ENCODE measurements around the gene RHOF.

The RHOF gene

GRCh38 chr12:121817648-121818043, 24.2 kb upstream of the RHOF start:
- DNase-seq, result no peak

GRCh38 chr12:121816925-121817647, 23.6 kb upstream of the RHOF start:
- DNase-seq, result no peak

- peak; percentile 12 for DNase-seq
Measured at GRCh38 chr12:121815263-121815662, 21.8 kb upstream of the RHOF start.

- no peak for DNase-seq
Measured at GRCh38 chr12:121814429-121815119, 21.1 kb upstream of the RHOF start.

- no peak for DNase-seq
Measured at GRCh38 chr12:121813951-121814350, 20.5 kb upstream of the RHOF start.

- peak; percentile 7 for DNase-seq
Measured at GRCh38 chr12:121812921-121813896, 19.7 kb upstream of the RHOF start.

GRCh38 chr12:121812320-121812871, 18.9 kb upstream of the RHOF start:
- DNase-seq, result peak; percentile 74

- peak; percentile 76 for DNase-seq
Measured at GRCh38 chr12:121811434-121812319, 18.2 kb upstream of the RHOF start.

- DNase-seq, result peak; percentile 3
Measured at GRCh38 chr12:121810833-121811433, 17.4 kb upstream of the RHOF start.

GRCh38 chr12:121810234-121810817, 16.8 kb upstream of the RHOF start:
- DNase-seq, result peak; percentile 3

GRCh38 chr12:121809712-121810116, 16.2 kb upstream of the RHOF start:
- DNase-seq, result no peak

- DNase-seq, result no peak
Measured at GRCh38 chr12:121808623-121809022, 15.1 kb upstream of the RHOF start.

GRCh38 chr12:121807642-121808347, 14.3 kb upstream of the RHOF start:
- DNase-seq, result no peak

- peak; percentile 11 for DNase-seq
Measured at GRCh38 chr12:121806546-121807423, 13.3 kb upstream of the RHOF start.

GRCh38 chr12:121806009-121806545, 12.6 kb upstream of the RHOF start:
- DNase-seq, result peak; percentile 40

- peak; percentile 27 for DNase-seq
Measured at GRCh38 chr12:121805171-121806008, 11.9 kb upstream of the RHOF start.

- DNase-seq, result peak; percentile 67
Measured at GRCh38 chr12:121804417-121805111, 11.1 kb upstream of the RHOF start.

Measured in stimulated activated CD4-positive, alpha-beta T cell treated with anti-CD3 and anti-CD28 coated beads, Interleukin-15, amount 100 ng/mL, for 24 hours (primary cell).